ENCODE results near the gene HDAC10. TPM values are rescaled to one million over a fixed set of nuclear protein-coding genes. Genes with fewer than 3 reads are reported as not detected.
A peak's percentile ranks its signal among the peaks of the same experiment; 100 is the strongest.

Gene HDAC10
- total RNA-seq, 1 donor from 2014 or later, result 5.4 TPM

GRCh38 chr22:50269970-50270665 is 19.1 kb upstream of the HDAC10 start, which contains the start of gene MAPK11:
Gene MAPK11, minus strand, starts transcription at chr22:50270380. Its CDS starts 88 bp downstream, at chr22:50270292.
- Histone ChIP-seq H3K9me3 (ENCODE audit: low read depth) (no peaks in the 10 kb centered on the region), H3K27me3 (peaks cover 64% of the 10 kb centered on the region), H2AFZ (replicated peaks) (no peak within 1 kb of the TSS), H3K79me2 (ENCODE audit: low read depth) (no peaks in the 10 kb centered on the region), H3K27ac (no peak within 1 kb of the TSS), H4K20me1 (ENCODE audit: low read depth) (peaks cover 60% of the 10 kb centered on the region), H3F3A (ENCODE audit: low read depth) (peaks cover 28% of the 10 kb centered on the region), H3K4me1 (peaks cover 22% of the 10 kb centered on the region), H3K4me2 (peak within 1 kb of the TSS; percentile 92), H3K4me3 (peak within 1 kb of the TSS; percentile 49), H3K36me3 (no peaks in the 10 kb centered on the region), H3K9ac (no peak within 1 kb of the TSS)
- H3K27me3 Mint-ChIP-seq (ENCODE audit: insufficient read depth, low read depth), result peaks cover 10% of the 10 kb centered on the region
- peak; percentile 69 for DNase-seq (ENCODE audit: low spot score)
- H3K9me3 Mint-ChIP-seq, result peaks cover 2% of the 10 kb centered on the region
- peaks cover 8% of the 10 kb centered on the region for H3K36me3 Mint-ChIP-seq
- peak within 1 kb of the TSS; percentile 66 for H3K27ac Mint-ChIP-seq
- peak within 1 kb of the TSS; percentile 83 for H3K4me3 Mint-ChIP-seq
- TF ChIP-seq, protein P1, sequence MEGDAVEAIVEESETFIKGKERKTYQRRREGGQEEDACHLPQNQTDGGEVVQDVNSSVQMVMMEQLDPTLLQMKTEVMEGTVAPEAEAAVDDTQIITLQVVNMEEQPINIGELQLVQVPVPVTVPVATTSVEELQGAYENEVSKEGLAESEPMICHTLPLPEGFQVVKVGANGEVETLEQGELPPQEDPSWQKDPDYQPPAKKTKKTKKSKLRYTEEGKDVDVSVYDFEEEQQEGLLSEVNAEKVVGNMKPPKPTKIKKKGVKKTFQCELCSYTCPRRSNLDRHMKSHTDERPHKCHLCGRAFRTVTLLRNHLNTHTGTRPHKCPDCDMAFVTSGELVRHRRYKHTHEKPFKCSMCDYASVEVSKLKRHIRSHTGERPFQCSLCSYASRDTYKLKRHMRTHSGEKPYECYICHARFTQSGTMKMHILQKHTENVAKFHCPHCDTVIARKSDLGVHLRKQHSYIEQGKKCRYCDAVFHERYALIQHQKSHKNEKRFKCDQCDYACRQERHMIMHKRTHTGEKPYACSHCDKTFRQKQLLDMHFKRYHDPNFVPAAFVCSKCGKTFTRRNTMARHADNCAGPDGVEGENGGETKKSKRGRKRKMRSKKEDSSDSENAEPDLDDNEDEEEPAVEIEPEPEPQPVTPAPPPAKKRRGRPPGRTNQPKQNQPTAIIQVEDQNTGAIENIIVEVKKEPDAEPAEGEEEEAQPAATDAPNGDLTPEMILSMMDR (IDR thresholded peaks at IDR 0.05), result no peak
- TF ChIP-seq EZH2 (IDR thresholded peaks at IDR 0.05), result peak; percentile 78
- TF ChIP-seq EZH2phosphoT487 (IDR thresholded peaks at IDR 0.05), result no peak
- H3K4me1 Mint-ChIP-seq, result peaks cover 25% of the 10 kb centered on the region

DNA sequence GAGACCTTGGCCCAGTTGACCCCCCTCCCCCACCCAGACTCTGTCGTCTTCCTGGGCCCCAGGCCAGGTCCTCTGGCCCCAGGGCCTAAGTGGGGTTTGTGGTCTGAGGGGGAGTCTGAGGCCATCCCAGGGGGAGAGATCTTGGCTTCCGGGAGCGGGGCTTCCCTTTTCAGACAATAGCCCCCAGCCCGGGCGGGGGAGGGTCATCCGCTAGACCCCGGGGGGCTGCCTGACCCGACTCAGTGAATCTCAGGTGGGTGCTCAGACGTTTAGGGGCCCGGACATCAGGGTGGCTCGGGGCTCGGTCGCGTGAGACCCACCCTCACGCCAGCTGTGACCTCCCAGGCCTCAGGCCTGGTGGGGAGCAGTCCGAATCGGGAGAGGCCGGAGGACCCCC is 18.5 kb upstream of the HDAC10 start:
- Histone ChIP-seq H3K27me3 (peaks cover 69% of the 10 kb centered on the region), H3K36me3 (no peaks in the 10 kb centered on the region), H3K79me2 (ENCODE audit: low read depth) (no peaks in the 10 kb centered on the region), H3K4me1 (peaks cover 22% of the 10 kb centered on the region), H3K9me3 (ENCODE audit: low read depth) (no peaks in the 10 kb centered on the region), H4K20me1 (ENCODE audit: low read depth) (peaks cover 56% of the 10 kb centered on the region), H3K27ac (no peak overlapping the region), H3K9ac (no peak overlapping the region), H3F3A (ENCODE audit: low read depth) (peaks cover 25% of the 10 kb centered on the region), H2AFZ (replicated peaks) (no peak overlapping the region), H3K4me2 (peak overlapping the region; percentile 92), H3K4me3 (peak overlapping the region; percentile 49)
- peak overlapping the region; percentile 79 for H3K4me3 Mint-ChIP-seq
- H3K36me3 Mint-ChIP-seq, result peaks cover 5% of the 10 kb centered on the region
- no peak overlapping the region for H3K27ac Mint-ChIP-seq
- no peak for DNase-seq (ENCODE audit: low spot score)
- TF ChIP-seq EZH2 (IDR thresholded peaks at IDR 0.05), result no peak
- TF ChIP-seq, protein P1 (IDR thresholded peaks at IDR 0.05), result no peak
- TF ChIP-seq EZH2phosphoT487 (IDR thresholded peaks at IDR 0.05), result no peak
- H3K4me1 Mint-ChIP-seq, result peaks cover 21% of the 10 kb centered on the region
- peaks cover 10% of the 10 kb centered on the region for H3K27me3 Mint-ChIP-seq (ENCODE audit: insufficient read depth, low read depth)
- peaks cover 2% of the 10 kb centered on the region for H3K9me3 Mint-ChIP-seq

- peaks cover 77% of the 10 kb centered on the region for H3K27me3 ChIP-seq
- Mint-ChIP-seq H3K4me1 (peaks cover 15% of the 10 kb centered on the region), H3K36me3 (peaks cover under 1% of the 10 kb centered on the region), H3K27ac (no peak overlapping the region), H3K27me3 (ENCODE audit: insufficient read depth, low read depth) (peaks cover 5% of the 10 kb centered on the region), H3K9me3 (peaks cover 2% of the 10 kb centered on the region), H3K4me3 (peak overlapping the region; percentile 79)
- no peak overlapping the region for H3K4me3 ChIP-seq
- no peak overlapping the region for H3K9ac ChIP-seq
- no peak for DNase-seq (ENCODE audit: low spot score)
- H2AFZ ChIP-seq (replicated peaks), result no peak overlapping the region
- peaks cover 25% of the 10 kb centered on the region for H3F3A ChIP-seq (ENCODE audit: low read depth)
- peaks cover 22% of the 10 kb centered on the region for H3K4me1 ChIP-seq
- no peaks in the 10 kb centered on the region for H3K9me3 ChIP-seq (ENCODE audit: low read depth)
- no peak overlapping the region for H3K27ac ChIP-seq
- H3K79me2 ChIP-seq (ENCODE audit: low read depth), result no peaks in the 10 kb centered on the region
- TF ChIP-seq EZH2phosphoT487 (IDR thresholded peaks at IDR 0.05) (no peak), EZH2 (IDR thresholded peaks at IDR 0.05) (no peak)
- TF ChIP-seq, protein P1 (IDR thresholded peaks at IDR 0.05), result no peak
- no peaks in the 10 kb centered on the region for H3K36me3 ChIP-seq
- H3K4me2 ChIP-seq, result no peak overlapping the region
- peaks cover 49% of the 10 kb centered on the region for H4K20me1 ChIP-seq (ENCODE audit: low read depth)
These were observed 17.6 kb upstream of the HDAC10 start for GRCh38 chr22:50268655-50269113.

Measured in neural progenitor cell (in vitro differentiated cells).